K562 (cell line): ENCODE results near the gene MAD1L1.

ENCODE experiments used
- HDAC6 ChIP-seq: IDR thresholded peaks from 2 replicates; pipeline ENCODE4 v1.6.1; 2012; ENCODE audit warnings: low read depth, mild to moderate bottlenecking, control low read depth, inconsistent platforms, low read length, moderate library complexity
- POLR2AphosphoS5 ChIP-seq: IDR thresholded peaks from 2 replicates; pipeline ENCODE4 v1.6.1; 2011; ENCODE audit warnings: mild to moderate bottlenecking, low read depth, low read length, moderate library complexity; ENCODE audit not compliant: control insufficient read depth, insufficient read depth
- ZBTB33 ChIP-seq: sonication (generic); formaldehyde crosslinking; IDR thresholded peaks from 2 replicates; pipeline ENCODE4 v1.8.1; 2023; ENCODE audit warnings: mild to moderate bottlenecking, missing genetic modification reagents
- ZSCAN29 ChIP-seq: fragments of 450-650 bp; IDR thresholded peaks from 2 replicates; pipeline ENCODE4 v1.6.1; 2017
- TF ChIP-seq, protein P1 (sequence below), 3 experiments: IDR thresholded peaks in 2 of 3; conservative IDR thresholded peaks in 1 of 3; 2 replicates each; pipeline ENCODE4 v1.5.1; 2011 to 2012; ENCODE audit warnings: low read length in 3 of 3, mild to moderate bottlenecking in 3 of 3, control low read depth in 2 of 3, improper control_type of control experiment in 1 of 3, inconsistent platforms in 1 of 3, low read depth in 1 of 3, mixed read lengths in 1 of 3, moderate library complexity in 1 of 3; ENCODE audit not compliant: insufficient read depth in 2 of 3

DNA sequence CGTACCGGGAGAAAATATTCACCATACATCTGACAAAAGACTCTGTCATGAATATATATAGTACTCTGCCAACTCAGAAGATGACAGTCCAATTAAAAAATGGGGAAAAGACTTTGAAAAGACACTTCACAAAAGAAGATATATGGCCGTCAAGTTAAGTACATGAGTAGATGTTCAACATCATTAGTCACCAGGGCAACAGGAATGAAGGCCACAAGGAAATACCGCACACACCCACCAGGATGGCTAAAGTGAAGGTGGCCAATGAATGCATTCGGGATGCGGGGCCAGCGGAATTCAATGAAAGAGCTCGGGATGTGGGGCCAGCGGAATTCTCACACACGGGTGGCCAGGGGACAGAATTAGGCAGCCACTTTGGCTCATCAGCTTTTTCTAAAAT lies 42.2 kb downstream of the MAD1L1 start:
- TF ChIP-seq ZBTB33 (CRISPR knock-in tag): no peak
- TF ChIP-seq, protein P1, sequence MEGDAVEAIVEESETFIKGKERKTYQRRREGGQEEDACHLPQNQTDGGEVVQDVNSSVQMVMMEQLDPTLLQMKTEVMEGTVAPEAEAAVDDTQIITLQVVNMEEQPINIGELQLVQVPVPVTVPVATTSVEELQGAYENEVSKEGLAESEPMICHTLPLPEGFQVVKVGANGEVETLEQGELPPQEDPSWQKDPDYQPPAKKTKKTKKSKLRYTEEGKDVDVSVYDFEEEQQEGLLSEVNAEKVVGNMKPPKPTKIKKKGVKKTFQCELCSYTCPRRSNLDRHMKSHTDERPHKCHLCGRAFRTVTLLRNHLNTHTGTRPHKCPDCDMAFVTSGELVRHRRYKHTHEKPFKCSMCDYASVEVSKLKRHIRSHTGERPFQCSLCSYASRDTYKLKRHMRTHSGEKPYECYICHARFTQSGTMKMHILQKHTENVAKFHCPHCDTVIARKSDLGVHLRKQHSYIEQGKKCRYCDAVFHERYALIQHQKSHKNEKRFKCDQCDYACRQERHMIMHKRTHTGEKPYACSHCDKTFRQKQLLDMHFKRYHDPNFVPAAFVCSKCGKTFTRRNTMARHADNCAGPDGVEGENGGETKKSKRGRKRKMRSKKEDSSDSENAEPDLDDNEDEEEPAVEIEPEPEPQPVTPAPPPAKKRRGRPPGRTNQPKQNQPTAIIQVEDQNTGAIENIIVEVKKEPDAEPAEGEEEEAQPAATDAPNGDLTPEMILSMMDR (IDR thresholded peaks at IDR 0.05 in 2 of 3, conservative IDR thresholded peaks at IDR 0.05 in 1 of 3; ENCODE audit: insufficient read depth in 2 of 3, low read depth in 1 of 3, low read length in 3 of 3): no peak
- TF ChIP-seq HDAC6: no peak
- TF ChIP-seq ZSCAN29: no peak
- TF ChIP-seq POLR2AphosphoS5: no peak
